Measurements from ENCODE around the gene KIZ. TPM values are rescaled to one million over a fixed set of nuclear protein-coding genes. Genes with fewer than 3 reads are reported as not detected.

Gene KIZ
- total and polyA plus RNA-seq, 2 experiments from 2014 or later = 13.5 to 15.4 TPM

DNA sequence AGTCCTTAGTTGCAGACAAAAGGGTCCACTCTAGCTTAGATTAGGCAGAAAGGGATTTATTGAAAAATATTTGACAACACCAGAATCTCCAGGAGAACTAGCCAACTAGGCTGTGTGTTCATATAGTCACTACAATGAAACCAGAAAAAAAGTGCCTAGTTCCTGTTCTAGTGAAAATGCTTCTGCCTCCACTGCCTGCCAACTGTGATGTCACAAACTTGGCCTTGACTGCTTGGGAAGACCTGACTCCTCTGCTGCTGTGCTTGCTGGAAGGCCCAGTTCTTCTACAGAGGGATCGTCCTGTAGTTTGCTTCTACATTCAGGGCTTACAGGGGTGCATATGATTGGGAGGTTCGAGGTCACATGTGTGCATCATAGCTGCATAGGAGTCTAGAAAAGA, 136.9 kb downstream of the KIZ start:
- no peaks in the 10 kb centered on the region for H3K9me3 ChIP-seq (ENCODE audit: low read depth)
- TF ChIP-seq EZH2phosphoT487 (IDR thresholded peaks at IDR 0.05; ENCODE audit: low read depth, severe bottlenecking, unreplicated experiment) (no peak), EZH2 (IDR thresholded peaks at IDR 0.05; ENCODE audit: borderline replicate concordance) (no peak), CTCF (IDR thresholded peaks at IDR 0.05; ENCODE audit: poor library complexity) (no peak)
- no peak overlapping the region for H3K27ac ChIP-seq
- no peak overlapping the region for H3K4me3 ChIP-seq
- no peaks in the 10 kb centered on the region for H4K20me1 ChIP-seq (ENCODE audit: insufficient read depth, poor library complexity, severe bottlenecking)
- H3K27me3 ChIP-seq = no peaks in the 10 kb centered on the region
- H3K36me3 ChIP-seq (replicated peaks; ENCODE audit: insufficient read depth, low read depth) = no peaks in the 10 kb centered on the region
- H3K79me2 ChIP-seq = no peaks in the 10 kb centered on the region
- no peaks in the 10 kb centered on the region for H3K9me2 ChIP-seq (replicated peaks; ENCODE audit: insufficient read depth)
- H2AFZ ChIP-seq = no peak overlapping the region
- WGBS (ENCODE audit: low lambda C conversion rate, missing lambda C conversion rate) = 81% methylated on average over 2 of the region's 2 CpGs
- H3K4me1 ChIP-seq (ENCODE audit: insufficient read depth) = no peaks in the 10 kb centered on the region
- DNase-seq (ENCODE audit: low spot score) = no peak
- H3K4me2 ChIP-seq = no peak overlapping the region

DNA sequence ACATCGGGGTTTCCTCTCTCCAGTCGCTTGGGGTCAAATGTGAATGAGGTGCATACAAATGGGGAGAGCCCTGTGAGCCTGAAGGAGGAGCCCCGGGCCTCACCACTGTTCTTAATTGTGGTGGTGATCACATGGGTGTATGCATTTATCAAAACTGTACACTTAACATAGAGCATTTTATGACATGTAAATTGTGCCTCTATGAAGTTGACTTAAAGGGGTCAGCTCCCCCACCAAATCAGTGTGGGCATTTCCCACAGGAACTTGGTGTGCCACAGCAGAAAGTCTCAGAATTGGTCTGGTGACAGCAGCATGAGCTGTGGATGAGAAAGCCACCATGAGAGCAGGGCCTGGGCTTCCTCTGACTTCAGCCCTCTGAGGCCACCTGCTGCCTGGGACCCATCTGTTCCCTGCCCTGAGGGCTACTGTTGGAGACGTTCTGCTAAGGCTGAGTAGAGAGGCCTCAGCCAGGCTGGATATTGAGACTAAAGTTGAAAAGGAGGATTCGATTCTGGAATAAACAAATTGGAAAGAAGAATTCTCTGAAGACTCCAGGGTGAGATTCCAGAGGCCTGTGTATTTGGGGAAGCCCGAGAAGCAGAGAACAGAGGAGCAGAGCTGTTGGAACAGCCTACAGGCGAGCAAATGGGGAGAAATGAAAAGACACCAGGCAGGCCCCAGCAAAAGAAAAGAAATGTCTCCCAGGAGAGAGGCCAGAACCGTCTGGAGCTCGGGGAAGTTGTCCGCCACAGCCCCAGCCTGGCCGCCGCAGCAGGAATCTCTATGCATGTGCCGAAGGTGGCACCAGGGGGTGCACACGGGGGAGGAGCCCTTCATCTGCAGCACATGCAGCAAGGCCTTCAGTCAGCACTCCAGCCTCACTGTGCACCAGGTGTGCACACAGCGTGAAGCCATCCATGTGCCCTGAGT, 139.6 kb downstream of the KIZ start:
- no peak for TF ChIP-seq EZH2phosphoT487 (IDR thresholded peaks at IDR 0.05; ENCODE audit: low read depth, severe bottlenecking, unreplicated experiment)
- TF ChIP-seq CTCF (IDR thresholded peaks at IDR 0.05; ENCODE audit: poor library complexity) = no peak
- TF ChIP-seq EZH2 (IDR thresholded peaks at IDR 0.05; ENCODE audit: borderline replicate concordance) = no peak
- no peak for DNase-seq (ENCODE audit: low spot score)
- Histone ChIP-seq H3K9me2 (replicated peaks; ENCODE audit: insufficient read depth) (no peaks in the 10 kb centered on the region), H3K4me3 (no peak overlapping the region), H3K9me3 (ENCODE audit: low read depth) (no peaks in the 10 kb centered on the region), H3K4me1 (ENCODE audit: insufficient read depth) (no peaks in the 10 kb centered on the region), H3K79me2 (no peaks in the 10 kb centered on the region), H3K4me2 (no peak overlapping the region), H4K20me1 (ENCODE audit: insufficient read depth, poor library complexity, severe bottlenecking) (no peaks in the 10 kb centered on the region), H3K27me3 (no peaks in the 10 kb centered on the region), H3K36me3 (replicated peaks; ENCODE audit: insufficient read depth, low read depth) (no peaks in the 10 kb centered on the region), H2AFZ (no peak overlapping the region), H3K27ac (no peak overlapping the region)
- 80% methylated on average over 15 of the region's 15 CpGs for WGBS (ENCODE audit: low lambda C conversion rate, missing lambda C conversion rate)

GRCh38 chr20:21266191-21266536, 140.3 kb downstream of the KIZ start:
- Histone ChIP-seq H3K9me3 (ENCODE audit: low read depth) (no peaks in the 10 kb centered on the region), H4K20me1 (ENCODE audit: insufficient read depth, poor library complexity, severe bottlenecking) (no peaks in the 10 kb centered on the region), H3K27me3 (no peaks in the 10 kb centered on the region), H3K4me2 (no peak overlapping the region), H3K79me2 (no peaks in the 10 kb centered on the region), H3K4me1 (ENCODE audit: insufficient read depth) (no peaks in the 10 kb centered on the region), H3K27ac (no peak overlapping the region), H3K36me3 (replicated peaks; ENCODE audit: insufficient read depth, low read depth) (no peaks in the 10 kb centered on the region), H3K4me3 (no peak overlapping the region), H3K9me2 (replicated peaks; ENCODE audit: insufficient read depth) (no peaks in the 10 kb centered on the region), H2AFZ (no peak overlapping the region)
- TF ChIP-seq EZH2phosphoT487 (IDR thresholded peaks at IDR 0.05; ENCODE audit: low read depth, severe bottlenecking, unreplicated experiment) = no peak
- TF ChIP-seq CTCF (IDR thresholded peaks at IDR 0.05; ENCODE audit: poor library complexity) = no peak
- TF ChIP-seq EZH2 (IDR thresholded peaks at IDR 0.05; ENCODE audit: borderline replicate concordance) = no peak
- 94% methylated on average over 5 of the region's 5 CpGs for WGBS (ENCODE audit: low lambda C conversion rate, missing lambda C conversion rate)
- no peak for DNase-seq (ENCODE audit: low spot score)
